Cardiac muscle cell (in vitro differentiated cells and primary cell): ENCODE measurements around the gene RIMBP2. TPM values are rescaled to one million over a fixed set of nuclear protein-coding genes. Genes with fewer than 3 reads are reported as not detected.

Source experiments
- DNase-seq, 2 donors: peaks; one replicate each; pipeline versions ENCODE4 v3.0.0 to v3.0.0-alpha.2; 2010 to 2017; ENCODE audit warnings: low read depth in 1 of 2, low spot score in 1 of 2
- H3K27ac ChIP-seq: fragments of 200-600 bp; sonication (generic); 2 replicates; pipeline ENCODE4 v1.5.1; 2016
- H3K27me3 ChIP-seq: fragments of 200-600 bp; sonication (generic); 2 replicates; pipeline ENCODE4 v1.6.0; 2016; ENCODE audit warnings: control low read depth
- H3K36me3 ChIP-seq: fragments of 200-600 bp; sonication (generic); 2 replicates; pipeline ENCODE4 v1.5.1; 2016; ENCODE audit warnings: control low read depth
- H3K4me1 ChIP-seq: fragments of 200-600 bp; sonication (generic); 2 replicates; pipeline ENCODE4 v1.8.1; 2017; ENCODE audit warnings: low read depth, mild to moderate bottlenecking, mixed run types
- H3K4me3 ChIP-seq: fragments of 200-600 bp; sonication (generic); 2 replicates; pipeline ENCODE4 v1.5.1; 2016; ENCODE audit warnings: mild to moderate bottlenecking
- H3K9me3 ChIP-seq: fragments of 200-600 bp; sonication (generic); 2 replicates; pipeline ENCODE4 v1.5.1; 2017; ENCODE audit warnings: low read depth, mild to moderate bottlenecking, control low read depth
- polyA plus RNA-seq: library from polyadenylated mRNA; unstranded; fragments of >200 nt; fragmentation: Nextera tagmentation; extraction: Ambion mirVana; gene quantifications from 2 replicates; pipeline ENCODE4 v1.2.1, GENCODE V29; 2016
- total RNA-seq: library from RNA; depleted of rRNA; stranded (reverse); fragments of >200 nt; gene quantifications from 2 replicates; pipeline ENCODE4 v1.2.3, GENCODE V29; 2016
- TF ChIP-seq, protein P1 (sequence below): IDR thresholded peaks from 2 replicates; pipeline ENCODE4 v1.5.1; 2012; ENCODE audit warnings: low read depth, mild to moderate bottlenecking, low read length

The RIMBP2 gene
- total and polyA plus RNA-seq, 2 experiments from 2014 or later: 2.6 to 10.5 TPM

DNA sequence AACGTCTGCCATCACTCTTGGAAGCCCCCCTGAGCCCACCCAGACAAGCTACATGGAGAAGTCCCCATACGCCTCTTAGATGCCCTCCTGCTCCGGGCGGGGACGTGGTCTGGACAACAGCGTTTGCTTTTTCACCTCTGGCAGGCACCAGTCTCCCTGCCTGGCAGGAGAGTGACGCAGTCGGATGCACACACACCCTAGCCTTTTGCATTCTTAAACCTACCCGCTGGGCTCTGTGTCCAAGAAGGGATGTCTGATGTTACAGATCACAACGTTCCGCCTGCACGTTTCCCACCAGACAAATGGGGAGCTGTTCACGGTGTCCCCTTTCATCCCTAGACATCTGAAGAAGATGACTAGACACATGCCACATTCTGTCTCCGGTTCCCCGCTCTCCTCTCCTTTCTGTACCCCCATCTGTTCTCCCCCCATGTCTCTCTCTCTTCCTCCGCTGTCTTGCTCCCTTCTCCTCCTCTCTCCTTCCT is 100.2 kb downstream of the RIMBP2 start:
- Histone ChIP-seq H3K4me1 (no peaks in the 10 kb centered on the region), H3K36me3 (no peaks in the 10 kb centered on the region), H3K4me3 (no peak overlapping the region), H3K27me3 (no peaks in the 10 kb centered on the region), H3K27ac (no peak overlapping the region), H3K9me3 (no peaks in the 10 kb centered on the region)
- DNase-seq: no peak
- TF ChIP-seq, protein P1, sequence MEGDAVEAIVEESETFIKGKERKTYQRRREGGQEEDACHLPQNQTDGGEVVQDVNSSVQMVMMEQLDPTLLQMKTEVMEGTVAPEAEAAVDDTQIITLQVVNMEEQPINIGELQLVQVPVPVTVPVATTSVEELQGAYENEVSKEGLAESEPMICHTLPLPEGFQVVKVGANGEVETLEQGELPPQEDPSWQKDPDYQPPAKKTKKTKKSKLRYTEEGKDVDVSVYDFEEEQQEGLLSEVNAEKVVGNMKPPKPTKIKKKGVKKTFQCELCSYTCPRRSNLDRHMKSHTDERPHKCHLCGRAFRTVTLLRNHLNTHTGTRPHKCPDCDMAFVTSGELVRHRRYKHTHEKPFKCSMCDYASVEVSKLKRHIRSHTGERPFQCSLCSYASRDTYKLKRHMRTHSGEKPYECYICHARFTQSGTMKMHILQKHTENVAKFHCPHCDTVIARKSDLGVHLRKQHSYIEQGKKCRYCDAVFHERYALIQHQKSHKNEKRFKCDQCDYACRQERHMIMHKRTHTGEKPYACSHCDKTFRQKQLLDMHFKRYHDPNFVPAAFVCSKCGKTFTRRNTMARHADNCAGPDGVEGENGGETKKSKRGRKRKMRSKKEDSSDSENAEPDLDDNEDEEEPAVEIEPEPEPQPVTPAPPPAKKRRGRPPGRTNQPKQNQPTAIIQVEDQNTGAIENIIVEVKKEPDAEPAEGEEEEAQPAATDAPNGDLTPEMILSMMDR: no peak

DNA sequence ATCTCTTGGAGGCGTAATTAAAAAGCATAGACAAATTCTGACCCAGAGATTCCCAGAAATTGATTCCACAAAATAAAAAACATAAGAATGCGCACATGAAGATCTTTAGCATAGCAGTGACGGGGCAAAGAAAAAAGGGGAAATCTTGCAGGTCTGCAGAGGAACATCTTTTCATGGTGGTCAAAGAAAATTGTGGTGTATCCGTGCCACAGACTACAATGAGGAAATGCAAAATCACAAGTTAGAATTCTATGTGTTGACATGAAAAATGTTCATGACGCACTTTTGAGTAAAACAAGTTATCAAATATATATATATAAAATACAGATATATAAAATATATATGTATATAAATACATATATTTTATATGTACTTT is 101.6 kb downstream of the RIMBP2 start:
- H3K27ac ChIP-seq: no peak overlapping the region
- no peaks in the 10 kb centered on the region for H3K27me3 ChIP-seq
- TF ChIP-seq, protein P1: no peak
- DNase-seq: no peak
- no peaks in the 10 kb centered on the region for H3K36me3 ChIP-seq
- H3K4me3 ChIP-seq: no peak overlapping the region
- no peaks in the 10 kb centered on the region for H3K9me3 ChIP-seq
- no peaks in the 10 kb centered on the region for H3K4me1 ChIP-seq

DNA sequence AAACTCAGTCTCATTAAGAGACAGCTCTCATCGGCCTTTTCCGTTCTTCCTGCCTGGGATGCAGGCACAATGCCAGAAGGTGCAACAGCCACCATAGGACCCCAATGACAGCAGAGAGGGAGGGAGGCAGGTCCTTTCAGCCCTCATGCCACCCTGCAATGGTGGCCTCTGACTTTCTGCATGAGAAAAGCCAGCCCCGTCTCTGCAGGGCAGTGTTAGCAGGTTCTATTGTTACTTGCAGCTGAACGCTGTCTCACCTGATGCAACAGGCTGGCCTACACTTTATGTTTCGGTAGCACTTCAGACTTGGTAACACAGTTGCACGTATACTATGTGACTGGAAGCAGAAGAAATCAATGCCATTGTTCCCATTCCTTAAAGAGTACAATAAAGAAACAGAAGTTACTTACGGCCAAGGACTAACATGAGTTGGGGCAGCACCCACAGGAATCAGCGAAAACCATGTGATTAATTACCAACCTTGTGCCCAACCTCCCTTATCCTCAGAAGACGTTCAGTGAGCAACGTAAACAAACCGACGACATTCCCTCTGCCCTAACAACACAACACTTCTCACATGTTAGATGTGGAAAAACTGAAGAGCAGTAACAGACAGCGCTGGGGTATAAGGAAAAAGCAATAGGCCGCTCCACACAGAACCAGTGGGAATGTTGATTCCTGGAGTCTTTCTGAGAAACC is 102.1 kb downstream of the RIMBP2 start:
- Histone ChIP-seq H3K4me1 (no peaks in the 10 kb centered on the region), H3K27me3 (no peaks in the 10 kb centered on the region), H3K9me3 (no peaks in the 10 kb centered on the region), H3K27ac (no peak overlapping the region), H3K4me3 (no peak overlapping the region), H3K36me3 (no peaks in the 10 kb centered on the region)
- no peak for DNase-seq
- TF ChIP-seq, protein P1: no peak

DNA sequence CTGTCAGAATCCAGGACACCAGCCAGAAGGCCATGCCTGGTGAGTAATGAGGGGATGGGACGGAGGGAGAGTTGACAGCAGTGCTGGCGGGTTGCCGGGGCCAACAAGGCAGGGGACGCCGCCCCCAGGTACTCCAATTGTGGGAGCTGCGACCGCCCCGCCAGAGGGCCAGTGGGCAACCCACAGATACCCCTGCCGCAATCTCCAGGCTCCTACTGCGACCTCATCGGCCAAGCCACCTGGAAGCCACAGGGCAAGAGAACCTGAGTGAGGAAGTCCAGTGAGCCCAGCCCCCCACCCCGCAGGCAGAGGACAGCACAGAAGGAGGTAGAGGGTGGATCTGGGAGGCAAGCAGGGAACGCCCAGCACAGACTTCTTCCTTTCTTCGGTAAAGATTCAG is 103.0 kb downstream of the RIMBP2 start:
- no peaks in the 10 kb centered on the region for H3K9me3 ChIP-seq
- no peak for DNase-seq
- no peaks in the 10 kb centered on the region for H3K36me3 ChIP-seq
- TF ChIP-seq, protein P1: no peak
- H3K4me1 ChIP-seq: no peaks in the 10 kb centered on the region
- H3K27me3 ChIP-seq: no peaks in the 10 kb centered on the region
- no peak overlapping the region for H3K27ac ChIP-seq
- no peak overlapping the region for H3K4me3 ChIP-seq

DNA sequence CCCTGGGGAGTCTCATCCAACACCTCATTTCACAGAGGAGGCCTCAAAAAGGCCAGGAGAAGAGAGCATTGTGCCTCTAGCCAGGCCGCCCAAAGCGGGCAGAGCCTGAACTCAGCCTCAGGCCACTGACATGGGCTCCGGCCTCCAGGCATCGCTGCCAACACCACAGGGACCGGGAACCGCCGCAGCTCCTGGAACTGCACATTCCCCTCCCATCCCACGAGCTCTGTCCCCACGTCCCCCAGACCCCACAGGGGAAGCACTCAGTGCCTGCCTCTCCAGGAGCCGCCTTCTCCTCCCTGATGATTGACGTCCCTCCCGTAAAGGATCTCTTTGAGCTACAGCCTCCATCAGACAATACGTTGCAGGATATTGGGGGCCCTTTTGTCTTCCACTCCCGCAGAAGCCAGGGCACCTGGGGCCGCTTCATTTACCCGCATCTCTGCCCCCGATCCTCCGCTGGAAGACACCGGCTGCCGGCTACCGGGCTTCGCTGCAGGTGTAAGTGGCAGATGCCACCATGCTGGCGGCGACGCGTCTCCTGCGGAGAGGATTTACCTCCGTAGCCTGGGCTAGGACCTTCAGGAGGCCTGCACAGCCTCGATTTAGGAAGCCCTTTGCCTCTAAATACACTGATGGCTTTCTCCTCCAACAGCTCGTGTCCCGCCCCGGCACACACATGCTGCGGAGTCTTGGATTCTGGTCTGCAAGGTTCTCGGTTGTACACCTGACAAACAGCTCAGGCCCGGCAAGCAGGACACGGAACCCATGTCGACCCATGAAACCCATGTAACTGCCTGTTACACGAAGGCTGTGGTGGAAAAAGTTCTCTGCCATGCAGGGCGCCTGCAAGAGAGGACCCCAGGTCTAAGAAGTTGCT is 104.8 kb downstream of the RIMBP2 start:
- Histone ChIP-seq H3K27me3 (no peaks in the 10 kb centered on the region), H3K4me3 (no peak overlapping the region), H3K4me1 (peaks cover 2% of the 10 kb centered on the region), H3K9me3 (no peaks in the 10 kb centered on the region), H3K36me3 (no peaks in the 10 kb centered on the region), H3K27ac (no peak overlapping the region)
- TF ChIP-seq, protein P1: no peak
- no peak for DNase-seq
